ENCODE measurements around the gene LEFTY2. TPM values are rescaled to one million over a fixed set of nuclear protein-coding genes. Genes with fewer than 3 reads are reported as not detected.

The LEFTY2 gene, protein sequence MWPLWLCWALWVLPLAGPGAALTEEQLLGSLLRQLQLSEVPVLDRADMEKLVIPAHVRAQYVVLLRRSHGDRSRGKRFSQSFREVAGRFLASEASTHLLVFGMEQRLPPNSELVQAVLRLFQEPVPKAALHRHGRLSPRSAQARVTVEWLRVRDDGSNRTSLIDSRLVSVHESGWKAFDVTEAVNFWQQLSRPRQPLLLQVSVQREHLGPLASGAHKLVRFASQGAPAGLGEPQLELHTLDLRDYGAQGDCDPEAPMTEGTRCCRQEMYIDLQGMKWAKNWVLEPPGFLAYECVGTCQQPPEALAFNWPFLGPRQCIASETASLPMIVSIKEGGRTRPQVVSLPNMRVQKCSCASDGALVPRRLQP
- total RNA-seq, result under 1 TPM; 0.12 to 0.53 TPM

DNA sequence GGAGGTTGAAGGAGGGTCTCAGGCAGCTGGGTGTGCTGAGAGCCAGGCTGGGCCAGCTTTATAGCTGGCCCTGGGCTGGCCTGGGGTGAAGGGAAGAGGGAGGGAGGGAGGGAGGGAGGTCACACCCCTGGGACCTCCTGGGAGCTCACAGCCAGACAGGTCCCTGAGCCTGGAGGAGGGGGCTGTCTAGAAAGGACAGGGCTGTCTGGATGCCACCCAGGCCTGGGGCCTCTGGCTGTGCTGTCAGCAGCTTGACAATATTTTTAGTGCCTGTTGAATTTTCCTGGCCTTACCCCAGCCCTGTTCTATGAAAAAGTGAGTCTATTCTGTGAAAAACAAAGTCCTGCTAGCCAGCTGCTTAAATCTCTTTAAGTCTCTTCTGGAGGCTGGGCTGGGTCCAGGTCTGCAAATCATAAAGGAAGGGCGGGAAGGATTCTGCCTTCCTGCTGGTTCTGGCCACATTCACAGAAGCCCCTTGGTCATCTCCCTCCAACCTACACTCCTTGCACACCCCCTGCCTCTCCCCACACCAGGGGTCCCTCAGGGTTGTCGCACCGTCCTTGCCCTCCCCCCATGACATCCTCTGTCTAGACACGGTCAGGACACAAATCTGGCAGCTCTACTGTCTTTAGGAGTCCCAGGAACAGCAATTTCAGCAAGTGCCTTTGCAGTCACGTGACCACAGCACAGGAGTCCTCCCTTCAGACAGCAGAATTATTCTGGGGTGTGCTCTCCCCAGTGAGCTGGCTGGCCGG, at the start of gene LEFTY2:
Gene LEFTY2 (minus strand): TSS at position 34 of the 755 bp plus-strand sequence. CDS start 80 bp downstream, outside the sequence.
- Histone ChIP-seq H3K36me3 (no peaks in the 10 kb centered on the region), H3K27me3 (no peaks in the 10 kb centered on the region), H3K9ac (ENCODE audit: low read depth in 2 of 2, low read length in 2 of 2) (no peak within 1 kb of the TSS), H3K9me3 (no peaks in the 10 kb centered on the region), H3K4me1 (no peaks in the 10 kb centered on the region), H3K27ac (no peak within 1 kb of the TSS), H3K4me3 (no peak within 1 kb of the TSS)
- TF ChIP-seq, protein P1, sequence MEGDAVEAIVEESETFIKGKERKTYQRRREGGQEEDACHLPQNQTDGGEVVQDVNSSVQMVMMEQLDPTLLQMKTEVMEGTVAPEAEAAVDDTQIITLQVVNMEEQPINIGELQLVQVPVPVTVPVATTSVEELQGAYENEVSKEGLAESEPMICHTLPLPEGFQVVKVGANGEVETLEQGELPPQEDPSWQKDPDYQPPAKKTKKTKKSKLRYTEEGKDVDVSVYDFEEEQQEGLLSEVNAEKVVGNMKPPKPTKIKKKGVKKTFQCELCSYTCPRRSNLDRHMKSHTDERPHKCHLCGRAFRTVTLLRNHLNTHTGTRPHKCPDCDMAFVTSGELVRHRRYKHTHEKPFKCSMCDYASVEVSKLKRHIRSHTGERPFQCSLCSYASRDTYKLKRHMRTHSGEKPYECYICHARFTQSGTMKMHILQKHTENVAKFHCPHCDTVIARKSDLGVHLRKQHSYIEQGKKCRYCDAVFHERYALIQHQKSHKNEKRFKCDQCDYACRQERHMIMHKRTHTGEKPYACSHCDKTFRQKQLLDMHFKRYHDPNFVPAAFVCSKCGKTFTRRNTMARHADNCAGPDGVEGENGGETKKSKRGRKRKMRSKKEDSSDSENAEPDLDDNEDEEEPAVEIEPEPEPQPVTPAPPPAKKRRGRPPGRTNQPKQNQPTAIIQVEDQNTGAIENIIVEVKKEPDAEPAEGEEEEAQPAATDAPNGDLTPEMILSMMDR (IDR thresholded peaks at IDR 0.05), result no peak
- no peak for DNase-seq
- intact Hi-C loops (cut with DNase I), result no loop called here

DNA sequence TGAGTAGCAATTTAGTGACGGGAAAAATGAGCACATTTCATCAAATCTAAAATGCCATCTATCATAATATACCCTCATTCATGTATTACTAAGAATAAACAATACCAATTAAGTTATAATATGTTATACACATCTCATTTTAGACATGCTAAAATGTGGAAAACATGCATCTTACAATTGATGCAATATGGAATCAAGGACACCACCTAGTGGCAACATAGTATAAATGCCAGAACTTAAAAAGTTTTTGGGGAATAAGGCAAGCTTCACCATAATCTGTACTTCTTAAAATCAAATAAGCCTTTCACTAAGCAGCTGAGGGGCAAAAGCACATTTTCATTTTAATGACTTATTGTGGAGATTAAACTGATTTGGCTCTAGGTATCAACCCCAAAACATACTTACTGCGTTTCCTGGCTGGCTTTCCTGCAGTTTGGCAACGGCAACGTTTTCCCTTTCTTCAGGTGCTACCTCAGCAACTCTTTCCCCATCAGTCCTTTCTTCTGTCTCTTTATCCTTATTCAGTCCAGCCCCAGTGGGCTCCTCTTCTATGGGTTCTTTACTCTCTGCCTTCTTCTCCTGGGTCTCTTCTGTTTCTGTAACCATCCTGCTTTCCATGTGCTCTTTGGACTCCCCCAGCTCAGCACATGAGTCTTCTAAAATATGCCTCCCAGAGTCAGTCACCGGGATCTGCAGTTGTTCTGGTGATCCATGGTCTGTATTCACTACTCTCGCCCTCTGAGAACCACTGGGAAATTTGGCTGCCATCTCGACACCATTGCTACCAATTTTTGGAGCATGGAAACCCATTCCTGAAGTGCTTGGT, 46.7 kb upstream of the LEFTY2 start:
- H3K27me3 ChIP-seq, result no peaks in the 10 kb centered on the region
- no peak for DNase-seq
- H3K4me3 ChIP-seq, result no peak overlapping the region
- intact Hi-C loops (cut with DNase I), result no loop called here
- TF ChIP-seq, protein P1 (IDR thresholded peaks at IDR 0.05), result peak; percentile 66
- no peak overlapping the region for H3K9ac ChIP-seq (ENCODE audit: low read depth in 2 of 2, low read length in 2 of 2)
- no peaks in the 10 kb centered on the region for H3K36me3 ChIP-seq
- H3K27ac ChIP-seq, result no peak overlapping the region
- no peaks in the 10 kb centered on the region for H3K9me3 ChIP-seq
- no peaks in the 10 kb centered on the region for H3K4me1 ChIP-seq

- TF ChIP-seq, protein P1 (IDR thresholded peaks at IDR 0.05), result no peak
- DNase-seq, result no peak
- Histone ChIP-seq H3K27ac (no peak overlapping the region), H3K27me3 (no peaks in the 10 kb centered on the region), H3K36me3 (no peaks in the 10 kb centered on the region), H3K4me3 (no peak overlapping the region), H3K9me3 (no peaks in the 10 kb centered on the region), H3K9ac (ENCODE audit: low read depth in 2 of 2, low read length in 2 of 2) (no peak overlapping the region), H3K4me1 (peaks cover 5% of the 10 kb centered on the region)
- intact Hi-C loops (cut with DNase I), result no loop called here
Observed at GRCh38 chr1:225981714-225982113, 40.7 kb upstream of the LEFTY2 start.

- no peak overlapping the region for H3K4me3 ChIP-seq
- peaks cover 5% of the 10 kb centered on the region for H3K4me1 ChIP-seq
- TF ChIP-seq, protein P1 (IDR thresholded peaks at IDR 0.05), result no peak
- no peak overlapping the region for H3K9ac ChIP-seq (ENCODE audit: low read depth in 2 of 2, low read length in 2 of 2)
- intact Hi-C loops (cut with DNase I), result no loop called here
- peak overlapping the region; percentile 41 for H3K27ac ChIP-seq
- no peaks in the 10 kb centered on the region for H3K27me3 ChIP-seq
- no peaks in the 10 kb centered on the region for H3K9me3 ChIP-seq
- DNase-seq, result peak; percentile 77
- H3K36me3 ChIP-seq, result no peaks in the 10 kb centered on the region
Observed at GRCh38 chr1:225980005-225980836, 39.2 kb upstream of the LEFTY2 start.
